ENCODE results near the gene TADA3.

TADA3 gene, protein sequence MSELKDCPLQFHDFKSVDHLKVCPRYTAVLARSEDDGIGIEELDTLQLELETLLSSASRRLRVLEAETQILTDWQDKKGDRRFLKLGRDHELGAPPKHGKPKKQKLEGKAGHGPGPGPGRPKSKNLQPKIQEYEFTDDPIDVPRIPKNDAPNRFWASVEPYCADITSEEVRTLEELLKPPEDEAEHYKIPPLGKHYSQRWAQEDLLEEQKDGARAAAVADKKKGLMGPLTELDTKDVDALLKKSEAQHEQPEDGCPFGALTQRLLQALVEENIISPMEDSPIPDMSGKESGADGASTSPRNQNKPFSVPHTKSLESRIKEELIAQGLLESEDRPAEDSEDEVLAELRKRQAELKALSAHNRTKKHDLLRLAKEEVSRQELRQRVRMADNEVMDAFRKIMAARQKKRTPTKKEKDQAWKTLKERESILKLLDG

DNA sequence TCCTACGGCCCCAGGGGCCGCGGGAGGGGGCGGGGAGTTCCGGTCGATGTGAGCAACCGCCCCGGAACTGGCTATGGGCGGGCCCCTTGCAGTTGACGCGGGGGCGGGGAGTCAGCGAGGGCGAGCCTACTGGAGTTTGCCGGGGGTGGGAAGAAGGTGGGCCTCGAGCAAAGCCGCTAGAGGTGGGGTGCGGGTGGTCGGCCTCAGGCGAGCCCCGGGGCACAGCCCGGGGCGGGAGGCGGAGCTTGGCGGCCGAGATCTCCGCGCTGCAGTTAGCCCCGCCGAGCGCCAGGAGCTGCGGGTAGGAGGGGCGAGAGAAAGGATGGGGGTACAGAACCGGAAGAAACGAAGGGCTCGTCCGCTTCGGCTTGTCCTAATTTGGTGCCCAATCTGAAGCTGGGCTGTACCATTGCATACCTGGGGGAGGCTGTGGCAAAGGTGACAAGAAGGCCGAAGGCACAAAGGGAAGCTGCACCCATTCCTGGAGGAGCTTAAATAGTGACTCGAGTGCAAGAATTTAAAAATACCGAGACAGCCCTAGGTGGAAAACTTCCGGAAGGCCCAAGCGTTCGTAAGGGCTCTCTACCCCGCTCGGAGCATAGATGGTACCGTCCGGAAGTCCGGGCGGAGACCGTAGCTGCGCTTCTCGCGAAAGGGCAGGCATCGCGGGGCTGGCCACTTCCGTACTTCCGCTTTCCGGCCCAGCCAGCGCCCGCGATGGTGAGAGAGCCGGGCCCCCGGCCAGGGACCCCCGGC is at the start of gene TADA3, which contains the start of gene ARPC4:
TADA3 (minus strand) TSS at position 69 of the 756 bp plus-strand sequence. CDS start 1,007 bp downstream, outside the sequence.
ARPC4 (plus strand) TSS at position 678 of the 756 bp plus-strand sequence; CDS start at position 718, 40 bp downstream.
- peak; percentile 86 for DNase-seq

DNA sequence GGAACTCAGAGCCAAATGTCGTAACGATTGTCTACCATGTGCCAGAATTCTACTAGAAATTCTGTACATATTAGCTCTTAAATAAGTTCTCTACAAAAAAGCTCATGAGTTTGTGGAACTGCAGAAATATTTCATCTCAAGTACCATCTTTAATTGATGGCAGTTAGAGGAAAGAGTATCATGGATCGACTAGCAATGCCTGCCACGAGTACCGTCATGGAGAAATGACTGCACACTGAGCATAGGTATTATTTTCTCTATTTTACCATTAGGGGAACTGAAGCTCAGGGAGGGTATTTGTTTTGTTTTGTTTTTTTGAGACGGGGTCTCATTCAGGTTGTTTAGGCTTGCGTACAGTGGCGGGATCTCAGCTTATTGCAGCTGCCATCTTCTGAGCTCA is 48.7 kb upstream of the TADA3 start:
- no peak for DNase-seq

DNA sequence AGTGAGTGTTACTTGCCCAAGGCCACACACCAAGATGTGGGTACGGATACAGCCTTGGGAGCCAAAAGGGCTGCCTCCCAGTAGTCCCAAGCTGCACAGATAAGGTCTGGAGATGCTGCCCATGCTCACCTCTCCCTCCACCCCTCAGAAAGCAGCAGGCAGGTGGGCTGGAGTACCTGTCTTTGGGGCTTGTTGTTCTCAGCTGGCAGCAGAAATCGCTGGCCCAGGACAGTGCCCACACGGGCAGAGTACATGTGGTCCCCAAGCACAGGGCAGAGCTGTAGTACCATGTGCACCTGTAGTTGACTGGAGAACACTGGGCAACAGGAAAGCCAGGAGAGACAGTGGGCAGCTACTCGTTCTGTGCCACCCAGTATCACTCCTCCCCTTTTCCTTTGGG is 46.6 kb upstream of the TADA3 start:
- DNase-seq, result no peak

DNA sequence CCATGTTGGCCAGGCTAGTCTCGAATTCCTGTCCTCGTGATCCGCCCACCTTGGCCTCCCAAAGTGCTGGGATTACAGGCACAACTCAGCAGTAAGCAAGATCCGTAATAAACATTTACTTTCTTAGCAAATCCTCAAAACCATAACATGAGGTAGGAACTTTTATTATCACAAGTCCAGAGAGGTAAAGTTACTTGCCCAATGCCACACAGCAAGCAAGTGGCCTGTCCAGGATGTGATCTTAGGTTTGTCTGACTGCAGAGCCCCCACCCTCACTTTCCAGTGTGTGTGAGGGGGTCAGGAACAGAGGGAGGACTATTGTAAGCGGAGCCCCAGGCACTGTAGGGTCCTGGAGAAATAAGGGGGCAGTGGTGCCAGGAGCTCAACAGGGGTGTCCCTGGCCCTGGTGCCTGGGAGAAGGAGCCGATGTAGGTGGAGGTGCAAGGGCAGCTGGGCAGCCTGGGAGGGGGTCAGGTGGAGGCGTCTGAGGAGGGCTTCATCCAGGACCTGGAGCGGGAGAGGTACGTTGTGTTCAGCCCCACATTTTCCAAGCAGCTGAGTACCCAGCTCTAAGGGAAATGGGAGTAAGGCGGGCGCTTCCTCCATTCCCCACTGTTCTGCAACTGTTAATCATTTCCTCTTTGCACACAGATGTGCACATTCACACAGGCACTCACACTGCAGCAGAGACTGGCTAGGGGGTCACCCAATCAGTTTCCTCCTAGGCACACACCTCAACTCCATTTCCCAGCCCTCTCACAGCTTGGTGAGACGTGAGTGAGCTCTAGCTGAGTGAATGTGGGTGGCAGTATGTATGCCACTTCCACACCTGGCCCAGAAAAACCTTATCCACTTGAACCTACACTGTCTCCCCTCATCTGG is 45.7 kb upstream of the TADA3 start:
- DNase-seq, result no peak

DNA sequence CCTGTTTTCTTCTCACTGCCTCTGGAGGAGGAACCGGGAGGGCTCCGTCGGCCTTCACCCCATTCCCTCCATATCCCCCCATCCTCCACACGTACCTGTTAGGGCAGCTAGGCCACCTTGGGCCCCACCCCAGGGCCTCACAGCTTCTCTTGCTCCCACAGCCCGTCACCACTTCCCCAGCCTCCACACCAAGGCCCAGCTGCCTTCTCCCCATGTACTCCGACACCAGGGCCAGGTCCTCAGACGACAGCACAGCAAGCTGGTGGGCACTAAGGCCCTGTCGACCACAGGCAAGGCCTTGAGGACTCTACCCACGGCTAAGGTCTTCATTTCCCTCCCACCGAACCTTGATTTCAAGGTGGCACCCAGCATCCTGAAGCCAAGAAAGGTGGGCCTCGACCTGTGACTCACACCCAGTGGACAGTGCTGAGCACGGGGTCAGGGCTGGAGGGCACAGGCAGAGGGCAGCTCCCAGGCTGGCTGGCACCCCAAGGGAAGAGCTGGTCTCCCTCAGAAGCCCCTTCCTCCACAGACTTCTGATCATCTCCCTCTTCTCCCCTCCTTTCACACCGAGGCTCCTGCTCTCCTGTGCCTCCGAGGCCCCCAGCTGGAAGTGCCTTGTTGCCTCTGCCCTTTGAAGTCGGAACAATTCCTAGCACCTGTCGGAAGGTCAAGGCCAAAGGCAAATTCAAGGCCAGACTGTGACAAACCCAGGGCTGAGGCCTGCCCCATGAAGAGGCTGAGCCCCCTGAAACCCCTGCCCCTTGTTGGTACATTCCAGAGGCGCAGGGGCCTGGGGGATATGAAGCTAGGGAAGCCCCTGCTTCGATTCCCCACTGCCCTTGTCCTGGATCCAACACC is 42.5 kb upstream of the TADA3 start:
- no peak for DNase-seq

DNA sequence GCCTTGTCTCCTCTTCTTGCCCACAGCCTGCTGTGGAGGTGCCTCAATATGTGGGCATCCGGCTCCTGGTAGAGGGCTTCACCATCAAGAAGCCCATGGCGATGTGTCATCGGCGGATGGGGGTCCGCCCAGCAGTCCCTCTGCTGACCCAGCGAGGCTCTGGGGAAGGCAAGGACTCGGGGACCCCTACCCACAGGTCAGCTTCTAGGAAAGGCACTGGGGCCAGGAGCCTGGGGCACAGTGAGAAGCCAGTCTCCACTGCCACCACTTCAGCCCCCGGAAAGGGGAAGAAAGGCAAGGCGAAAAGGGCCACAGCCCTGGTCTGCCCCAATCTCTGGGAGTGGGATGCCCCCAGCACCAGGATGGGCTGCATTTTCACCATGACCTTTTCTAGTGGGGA is 40.8 kb upstream of the TADA3 start:
- DNase-seq, result no peak

DNA sequence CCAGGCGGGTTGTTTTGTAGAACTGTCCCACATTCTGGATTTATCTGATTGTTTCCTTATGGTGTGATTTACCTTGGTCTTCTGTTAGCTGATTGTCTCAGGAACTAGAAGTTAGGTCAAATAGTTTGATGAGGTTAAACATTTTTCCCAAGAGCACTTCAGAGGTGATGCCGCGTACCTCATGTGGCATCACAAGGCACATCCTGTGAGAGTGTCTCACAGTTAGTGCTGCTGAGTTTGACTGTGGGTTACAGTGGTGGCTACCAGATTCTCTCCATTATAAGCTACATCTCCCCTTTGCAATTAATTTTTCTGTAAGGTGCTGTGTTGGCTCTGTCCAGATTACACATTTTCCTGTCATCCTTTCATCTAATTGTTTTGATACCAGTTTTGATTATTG is 39.0 kb upstream of the TADA3 start:
- no peak for DNase-seq

DNA sequence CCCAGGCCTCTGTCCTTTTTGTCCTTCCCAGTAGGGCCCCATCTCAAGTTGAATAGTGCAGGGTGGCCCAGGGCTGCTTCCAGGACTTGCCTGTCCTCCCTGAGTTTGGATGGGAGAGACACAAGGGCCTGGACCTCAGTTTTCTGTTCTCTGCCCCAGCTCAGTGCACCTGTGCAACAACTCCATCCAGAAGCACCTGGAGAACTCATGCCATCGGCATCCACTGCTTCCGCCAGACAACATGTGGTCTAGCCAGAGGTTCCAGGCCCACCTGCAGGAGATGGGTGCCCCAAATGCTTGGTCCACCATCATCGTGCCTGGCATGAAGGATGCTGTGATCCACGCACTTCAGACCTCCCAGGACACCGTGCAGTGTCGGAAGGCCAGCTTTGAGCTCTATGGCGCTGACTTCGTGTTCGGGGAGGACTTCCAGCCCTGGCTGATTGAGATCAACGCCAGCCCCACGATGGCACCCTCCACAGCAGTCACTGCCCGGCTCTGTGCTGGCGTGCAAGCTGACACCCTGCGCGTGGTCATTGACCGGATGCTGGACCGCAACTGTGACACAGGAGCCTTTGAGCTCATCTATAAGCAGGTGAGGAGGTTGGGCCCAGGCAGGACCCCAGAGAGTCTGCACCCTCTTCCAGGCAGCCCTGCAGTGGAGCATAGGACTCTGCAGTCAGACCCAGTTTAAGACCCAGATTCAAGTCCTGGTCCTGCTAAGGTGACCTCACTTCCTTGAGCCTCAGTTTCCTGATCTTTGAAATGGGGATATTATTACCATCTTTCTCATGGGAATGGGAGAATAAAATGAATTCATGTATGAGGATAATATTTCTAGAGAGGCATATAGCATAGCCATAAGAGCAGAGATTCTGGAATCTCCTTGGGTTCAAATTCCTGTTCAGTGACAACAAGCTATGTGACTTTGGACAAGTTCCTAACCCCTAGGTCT is 36.8 kb upstream of the TADA3 start:
- DNase-seq, result no peak

DNA sequence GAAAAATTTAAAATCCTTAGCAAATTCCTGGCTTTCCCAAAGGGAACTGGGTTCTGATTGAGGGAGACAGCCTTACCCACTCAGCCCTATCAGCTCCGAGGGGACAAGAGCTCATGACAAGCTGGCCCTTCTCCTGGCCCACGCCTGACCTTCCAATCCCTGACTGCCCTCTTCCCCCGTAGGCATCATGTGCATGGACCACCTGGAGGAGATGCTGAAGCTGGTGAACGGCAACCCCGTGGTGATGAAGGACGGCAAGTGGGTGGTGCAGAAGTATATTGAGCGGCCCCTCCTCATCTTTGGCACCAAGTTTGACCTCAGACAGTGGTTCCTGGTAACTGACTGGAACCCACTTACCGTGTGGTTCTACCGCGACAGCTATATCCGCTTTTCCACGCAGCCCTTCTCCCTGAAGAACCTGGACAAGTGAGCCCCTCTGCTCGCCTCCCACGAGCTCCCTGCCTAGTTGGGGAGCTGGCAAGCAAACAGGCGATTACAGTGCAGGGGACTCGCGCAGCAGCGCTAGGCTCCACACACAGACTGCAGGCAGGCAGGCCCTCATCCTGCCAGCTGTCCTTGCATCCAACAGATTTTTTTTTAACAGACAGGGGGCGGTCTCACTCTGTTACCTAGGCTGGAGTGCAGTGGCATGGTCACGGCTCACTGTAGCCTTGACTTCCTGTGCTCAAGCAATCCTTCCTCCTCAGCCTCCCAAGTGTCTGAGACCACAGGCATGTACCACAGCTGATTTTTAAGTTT is 34.7 kb upstream of the TADA3 start:
- no peak for DNase-seq

DNA sequence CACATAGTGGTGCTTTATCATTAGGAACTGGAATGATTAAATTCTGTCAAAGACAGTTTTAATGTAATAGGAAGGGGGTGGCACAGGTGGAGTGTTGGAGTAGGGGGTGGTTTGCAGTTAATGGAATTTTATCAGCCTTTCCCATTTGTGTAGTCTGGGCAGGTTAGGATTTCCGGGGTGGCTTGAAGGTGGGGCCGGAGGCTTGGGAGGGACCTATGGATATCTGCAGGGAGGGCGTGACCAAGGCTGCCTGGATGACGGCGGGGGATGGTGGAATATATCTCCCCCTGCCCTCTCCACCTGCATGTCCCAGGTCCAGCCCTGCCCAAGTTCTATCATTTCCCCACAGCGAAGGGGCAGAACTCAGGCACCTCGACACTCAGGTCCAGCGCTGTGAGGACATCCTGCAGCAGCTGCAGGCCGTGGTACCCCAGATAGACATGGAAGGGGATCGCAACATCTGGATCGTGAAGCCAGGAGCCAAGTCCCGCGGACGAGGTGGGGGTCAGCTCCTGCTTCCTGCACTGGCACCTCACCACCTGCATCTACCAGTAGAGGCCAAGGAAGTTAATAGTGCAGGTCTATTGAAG is 33.3 kb upstream of the TADA3 start:
- DNase-seq, result no peak

DNA sequence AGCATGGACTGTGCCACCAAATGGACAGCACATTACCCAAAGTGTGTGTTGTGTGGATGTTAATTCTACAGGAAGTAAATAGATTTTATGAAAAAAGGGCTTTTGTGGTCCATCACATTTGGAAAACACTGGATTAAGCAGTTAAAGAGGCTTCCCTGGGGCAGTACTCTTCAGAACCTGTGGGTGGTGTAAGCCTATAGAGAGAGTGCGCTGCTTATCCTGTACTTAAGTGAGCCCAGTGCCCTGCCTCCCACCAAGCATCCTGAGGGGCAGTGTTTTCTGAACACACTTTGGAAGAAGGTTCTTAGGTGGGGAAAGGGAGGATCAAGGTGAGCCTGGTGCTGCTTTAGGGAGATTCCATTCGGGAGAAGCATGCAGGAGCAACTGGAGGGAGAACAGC is 28.7 kb upstream of the TADA3 start:
- no peak for DNase-seq

DNA sequence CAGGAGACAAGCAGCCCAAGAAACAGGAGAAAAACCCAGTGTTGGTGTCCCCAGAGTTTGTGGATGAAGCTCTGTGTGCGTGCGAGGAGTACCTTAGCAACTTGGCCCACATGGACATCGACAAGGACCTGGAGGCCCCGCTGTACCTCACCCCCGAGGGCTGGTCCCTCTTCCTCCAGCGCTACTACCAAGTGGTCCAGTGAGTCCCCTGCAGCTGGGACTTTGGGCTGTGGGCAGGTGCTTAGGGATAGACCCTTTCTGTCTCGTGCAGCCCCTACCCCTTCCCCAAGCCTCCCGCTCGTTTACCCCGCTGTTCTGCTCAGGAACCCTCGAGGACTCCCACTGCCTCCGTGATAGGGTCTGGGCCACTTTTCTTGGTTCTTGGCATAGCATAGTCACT is 28.3 kb upstream of the TADA3 start:
- DNase-seq, result no peak

DNA sequence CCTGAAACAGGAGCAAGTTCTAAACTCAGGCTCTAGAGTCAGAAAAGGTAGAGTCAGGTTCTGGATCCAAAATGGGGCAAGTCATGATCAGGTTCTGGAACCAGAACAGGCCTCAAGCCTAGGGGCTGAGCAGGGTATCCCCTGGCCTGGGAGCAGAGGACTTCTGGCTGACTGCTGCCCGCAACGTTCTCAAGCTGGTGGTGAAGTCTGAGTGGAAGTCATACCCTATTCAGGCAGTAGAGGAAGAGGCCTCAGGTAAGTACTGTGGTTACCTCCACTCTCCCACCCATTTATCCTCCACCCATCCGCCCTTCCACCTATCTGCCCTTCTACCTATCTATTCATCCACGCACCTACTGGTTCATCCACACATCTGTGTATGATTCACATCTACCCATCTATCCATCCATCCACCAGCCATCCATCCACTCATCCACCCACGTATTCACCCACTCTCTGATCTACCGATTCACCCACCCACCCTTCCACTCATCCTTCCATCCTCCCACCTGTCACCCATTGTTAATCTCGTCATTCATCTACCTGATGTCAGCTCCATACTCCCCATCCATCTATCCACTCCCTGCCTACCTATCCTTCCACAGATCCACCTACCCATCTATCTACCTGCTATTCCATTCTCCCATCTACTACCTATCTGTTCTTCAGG is 26.5 kb upstream of the TADA3 start:
- DNase-seq, result no peak

DNA sequence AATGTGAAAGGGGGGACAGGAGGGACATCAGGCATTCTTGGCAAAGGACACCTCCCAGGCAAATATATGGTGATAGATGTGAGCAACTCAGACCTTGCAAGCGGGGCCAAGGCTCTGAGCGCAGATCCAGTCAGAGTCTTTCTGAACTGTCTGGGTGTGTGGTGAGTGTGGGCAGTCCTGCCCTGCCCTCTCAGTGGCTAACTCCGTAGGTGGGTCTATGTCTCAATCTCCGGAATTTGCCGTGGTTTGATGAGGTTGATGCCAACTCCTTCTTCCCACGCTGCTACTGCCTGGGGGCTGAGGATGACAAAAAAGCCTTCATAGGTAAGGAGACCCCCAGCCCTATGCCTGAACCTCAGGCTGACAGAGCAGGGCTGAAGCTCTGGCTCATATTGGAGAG is 25.2 kb upstream of the TADA3 start:
- no peak for DNase-seq

DNA sequence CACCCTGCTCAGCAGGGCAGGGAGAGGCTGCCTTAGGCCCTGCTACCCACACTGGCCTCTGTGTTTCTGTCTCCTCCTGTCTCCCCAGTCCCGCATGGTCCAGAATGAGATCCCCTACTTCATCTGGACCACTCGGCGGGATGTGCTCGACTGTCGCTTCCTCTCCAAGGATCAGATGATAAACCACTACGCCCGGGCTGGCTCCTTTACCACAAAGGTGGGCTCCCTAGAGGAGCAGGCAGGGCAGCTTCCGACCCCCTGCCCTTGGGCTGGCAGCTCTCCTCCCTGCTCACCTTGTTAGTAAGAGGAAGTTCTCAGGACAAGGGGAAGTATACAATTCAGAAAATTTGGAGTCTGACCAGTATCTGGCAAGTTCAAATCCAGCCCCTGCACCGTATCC is 23.7 kb upstream of the TADA3 start:
- no peak for DNase-seq

DNA sequence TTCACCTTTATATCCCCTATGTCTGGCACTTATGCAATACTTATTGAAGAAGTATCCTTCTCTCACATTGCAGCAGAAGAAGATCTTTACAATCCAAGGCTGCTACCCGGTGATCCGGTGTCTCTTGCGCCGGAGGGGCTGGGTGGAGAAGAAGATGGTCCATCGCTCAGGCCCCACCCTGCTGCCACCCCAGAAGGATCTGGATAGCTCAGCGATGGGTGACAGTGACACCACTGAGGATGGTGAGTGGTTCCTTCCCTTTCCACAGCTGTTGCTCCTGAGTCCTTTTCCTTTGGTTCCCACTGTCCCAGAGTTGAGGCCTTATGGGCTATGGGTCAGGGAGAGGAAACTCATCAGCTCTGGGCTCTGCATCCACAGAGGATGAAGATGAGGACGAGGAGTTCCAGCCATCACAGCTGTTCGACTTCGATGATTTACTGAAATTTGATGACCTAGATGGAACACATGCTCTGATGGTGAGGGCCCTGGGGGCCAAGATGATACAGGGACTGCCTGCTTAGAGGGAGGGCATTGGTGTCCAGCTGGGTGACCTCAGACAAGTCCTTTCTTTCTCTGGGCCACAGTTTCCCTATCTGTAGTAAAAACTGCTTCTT is 20.7 kb upstream of the TADA3 start:
- no peak for DNase-seq

DNA sequence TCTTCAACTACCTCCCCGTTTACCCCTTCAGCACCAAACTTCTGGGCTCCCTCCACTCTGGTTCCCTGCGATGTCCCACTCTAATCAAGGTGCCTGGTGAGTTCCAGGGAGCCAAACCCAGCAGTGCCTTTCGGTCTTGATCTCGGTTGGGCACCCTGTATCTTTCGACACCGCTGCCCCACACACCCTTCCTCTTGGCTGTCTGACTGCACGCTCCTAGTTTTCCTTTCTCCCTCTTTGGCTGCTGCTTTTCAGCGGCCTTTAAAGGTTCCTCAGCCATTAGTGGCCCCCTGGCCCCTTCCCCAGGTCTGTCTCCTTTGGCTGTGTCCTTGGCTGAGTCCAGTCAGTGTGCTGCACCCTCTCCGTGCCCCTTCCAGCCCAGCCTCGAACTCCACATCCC is 18.6 kb upstream of the TADA3 start:
- no peak for DNase-seq

DNA sequence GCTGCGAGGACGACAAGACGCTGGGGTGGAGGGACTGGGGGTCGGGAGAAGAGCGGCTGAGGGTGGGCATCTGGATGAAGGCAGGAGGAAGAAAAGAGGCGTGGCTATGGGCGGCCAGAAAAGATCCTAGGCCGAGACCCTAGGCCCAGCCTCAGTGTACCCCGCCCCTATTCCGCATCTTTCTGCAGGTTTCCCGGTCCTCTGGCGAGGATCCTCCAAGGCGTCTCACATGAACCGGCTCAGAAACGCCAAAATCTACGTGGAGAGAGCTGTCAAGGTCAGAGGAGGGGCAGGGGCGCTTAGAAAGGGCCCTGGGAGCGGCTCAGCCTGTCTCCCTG is 18.1 kb upstream of the TADA3 start:
- DNase-seq, result no peak
